Activated CD8-positive, alpha-beta memory T cell treated with anti-CD3 and anti-CD28 coated beads, Interleukin-2, amount 10 ng/mL, durations not matched to agents 7 days and 5 days (primary cell): ENCODE data around the gene AP4B1. TPM values are rescaled to one million over a fixed set of nuclear protein-coding genes. Genes with fewer than 3 reads are reported as not detected.
"Not testable (repeated sequence)": the region's sequence is repeated elsewhere in the genome, so short reads cannot be mapped to it uniquely, and the experiment has no call there.

Experiments
- ATAC-seq: fragments of 150-1000 bp; cut with Tn5 transposase; one replicate; pipeline ENCODE4 v1.10.0; 2021; ENCODE audit warnings: moderate library complexity
- CTCF ChIA-PET: fragments of 350-600 bp; sonication (Branson Sonifier 250); formaldehyde crosslinking; loops from one replicate; lab custom pipeline; 2021; ENCODE audit warnings: antibody characterized with exemption; lab: Charles Lee
- DNase-seq: peaks from one replicate; pipeline ENCODE4 v3.0.0-alpha.2; 2020
- H3K27ac Mint-ChIP-seq: one replicate; pipeline ENCODE4 v1.8.0; 2021; ENCODE audit warnings: mild to moderate bottlenecking, mixed read lengths
- H3K27me3 Mint-ChIP-seq: one replicate; pipeline ENCODE4 v1.8.0; 2021; ENCODE audit warnings: mixed read lengths
- H3K36me3 Mint-ChIP-seq: one replicate; pipeline ENCODE4 v1.8.0; 2021; ENCODE audit warnings: mild to moderate bottlenecking, mixed read lengths
- H3K4me1 Mint-ChIP-seq: one replicate; pipeline ENCODE4 v1.8.0; 2021; ENCODE audit warnings: mixed read lengths
- H3K4me3 Mint-ChIP-seq: one replicate; pipeline ENCODE4 v1.8.0; 2021; ENCODE audit warnings: mild to moderate bottlenecking, moderate library complexity, mixed read lengths
- H3K9me3 Mint-ChIP-seq: one replicate; pipeline ENCODE4 v1.8.0; 2022; ENCODE audit warnings: low read depth, mixed read lengths
- total RNA-seq, 2 experiments: library from RNA; stranded (reverse); gene quantifications; one replicate each; pipeline ENCODE4 v1.2.3, GENCODE V29; 2021

Gene AP4B1
- total RNA-seq, 2 experiments from 2014 or later = 57.3 to 61.8 TPM

DNA sequence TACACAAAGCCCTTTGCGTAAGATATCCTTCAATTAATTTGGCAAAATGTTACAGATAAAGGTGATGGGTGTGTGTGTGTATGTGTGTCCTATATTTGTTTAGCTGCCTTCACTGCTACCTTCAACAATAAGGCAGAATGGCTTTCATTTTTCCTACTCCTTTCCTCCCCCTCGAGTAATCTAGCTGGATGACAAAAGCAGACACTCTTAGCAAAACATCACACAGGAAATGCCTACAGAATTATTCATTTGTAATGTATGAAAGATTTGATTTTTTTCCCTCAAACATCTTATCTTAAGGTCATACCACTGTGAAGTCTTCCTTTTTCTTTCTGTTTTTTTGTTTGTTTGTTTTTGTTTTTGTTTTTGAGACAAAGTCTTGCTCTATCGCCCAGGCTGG, 43.7 kb downstream of the AP4B1 start:
- Mint-ChIP-seq H3K27ac (peak overlapping the region; percentile 43), H3K4me1 (peaks cover 55% of the 10 kb centered on the region), H3K4me3 (no peak overlapping the region), H3K27me3 (no peaks in the 10 kb centered on the region), H3K9me3 (no peaks in the 10 kb centered on the region), H3K36me3 (peaks cover 67% of the 10 kb centered on the region)
- no peak for DNase-seq
- CTCF ChIA-PET = interaction anchor here (1.0 to 3.2 kb wide), 6 partner anchors 9 to 68 kb away, joined by 3 to 24 read pairs (median 6); partner anchors contain the start of genes AP4B1 and HIPK1
- no peak for ATAC-seq

DNA sequence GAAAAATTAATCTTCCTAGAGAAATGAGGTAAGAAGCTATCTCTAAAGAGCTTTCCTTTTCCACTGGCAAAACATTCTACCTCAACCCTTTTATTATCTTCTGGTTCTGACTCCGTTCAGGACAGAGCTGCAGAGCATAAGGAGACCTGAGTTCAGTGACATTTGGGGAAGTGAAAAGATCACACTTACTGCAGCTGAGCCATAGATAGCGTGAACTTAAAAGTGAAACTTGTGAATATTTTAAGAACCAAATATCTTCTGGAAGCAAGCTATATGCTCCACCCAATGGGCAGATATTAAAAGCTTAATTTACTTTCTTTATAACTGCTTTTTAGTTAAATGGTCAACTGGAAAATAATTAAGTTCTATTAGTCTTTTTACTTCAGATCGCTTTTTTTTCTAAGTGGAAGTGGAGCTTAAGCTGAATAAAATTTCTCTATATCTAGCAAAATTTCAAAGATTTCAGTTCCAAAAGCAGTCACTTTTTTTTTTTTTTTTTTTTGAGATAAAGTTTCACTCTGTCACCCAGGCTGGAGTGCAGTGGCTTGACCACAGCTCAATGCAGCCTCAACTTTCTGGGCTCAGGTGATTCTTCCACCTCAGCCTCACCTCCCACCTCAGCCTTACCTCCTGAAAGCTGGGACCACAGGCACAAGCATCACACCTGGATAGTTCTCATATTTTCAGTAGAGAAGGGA, 45.0 kb downstream of the AP4B1 start:
- Mint-ChIP-seq H3K27ac (peak overlapping the region; percentile 79), H3K4me3 (no peak overlapping the region), H3K27me3 (no peaks in the 10 kb centered on the region), H3K36me3 (peaks cover 67% of the 10 kb centered on the region), H3K4me1 (peaks cover 56% of the 10 kb centered on the region), H3K9me3 (no peaks in the 10 kb centered on the region)
- CTCF ChIA-PET = interaction anchor here (1.0 to 3.2 kb wide), 11 partner anchors 9 to 87 kb away, joined by 3 to 24 read pairs (median 4); partner anchors contain the start of genes AP4B1 and HIPK1
- ATAC-seq = peak; percentile 67
- no peak for DNase-seq

DNA sequence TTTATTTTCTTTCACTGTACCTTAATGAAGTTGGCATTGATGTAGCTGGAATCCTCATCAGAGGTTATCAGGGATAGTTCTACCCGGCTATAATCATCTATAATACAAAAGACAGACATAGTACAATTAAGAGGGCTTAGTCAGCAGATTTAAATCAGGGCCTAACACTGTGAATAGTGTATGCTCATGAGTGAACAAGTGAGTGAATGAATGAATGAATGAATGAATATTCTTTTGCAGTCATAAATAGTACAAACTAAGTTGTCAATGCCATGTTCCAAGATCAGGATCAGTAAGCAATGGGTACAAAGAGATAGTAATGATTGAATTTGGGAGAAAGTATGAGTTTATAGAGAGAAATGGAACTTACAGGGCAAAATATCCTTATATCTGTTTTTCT, 45.6 kb downstream of the AP4B1 start:
- DNase-seq = no peak
- no peak for ATAC-seq
- Mint-ChIP-seq H3K36me3 (peaks cover 69% of the 10 kb centered on the region), H3K4me1 (peaks cover 57% of the 10 kb centered on the region), H3K27me3 (no peaks in the 10 kb centered on the region), H3K9me3 (no peaks in the 10 kb centered on the region), H3K4me3 (no peak overlapping the region), H3K27ac (peak overlapping the region; percentile 66)
- CTCF ChIA-PET = interaction anchor here (1.1 to 3.2 kb wide), 7 partner anchors 11 to 88 kb away, joined by 3 to 24 read pairs (median 4); partner anchors contain the start of genes AP4B1 and HIPK1

DNA sequence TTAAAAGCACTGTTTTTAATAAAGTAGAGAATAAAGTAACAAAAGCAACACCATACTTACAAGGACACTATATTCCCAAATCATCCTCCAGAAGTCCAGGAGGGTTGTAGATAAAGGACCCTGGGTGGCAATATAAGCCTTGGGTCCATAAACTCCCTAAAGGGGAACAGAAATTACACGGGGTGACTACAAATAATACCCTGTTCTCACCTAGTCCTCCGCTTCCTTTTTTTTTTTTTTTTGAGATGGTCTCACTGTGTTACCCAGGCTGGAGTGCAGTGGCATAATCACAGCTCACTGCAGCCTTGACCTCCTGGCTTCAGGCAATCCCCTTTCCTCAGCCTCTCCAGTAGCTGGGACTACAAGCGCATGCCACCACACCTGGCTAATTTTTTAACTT, 46.2 kb downstream of the AP4B1 start:
- no peaks in the 10 kb centered on the region for H3K27me3 Mint-ChIP-seq
- DNase-seq = no peak
- ATAC-seq = no peak
- CTCF ChIA-PET = interaction anchor here (1.4 to 3.2 kb wide), 4 partner anchors 11 to 71 kb away, joined by 3 to 24 read pairs (median 8); partner anchors contain the start of genes AP4B1 and HIPK1
- H3K27ac Mint-ChIP-seq = no peak overlapping the region
- H3K36me3 Mint-ChIP-seq = peaks cover 66% of the 10 kb centered on the region
- peaks cover 53% of the 10 kb centered on the region for H3K4me1 Mint-ChIP-seq
- no peak overlapping the region for H3K4me3 Mint-ChIP-seq
- no peaks in the 10 kb centered on the region for H3K9me3 Mint-ChIP-seq

DNA sequence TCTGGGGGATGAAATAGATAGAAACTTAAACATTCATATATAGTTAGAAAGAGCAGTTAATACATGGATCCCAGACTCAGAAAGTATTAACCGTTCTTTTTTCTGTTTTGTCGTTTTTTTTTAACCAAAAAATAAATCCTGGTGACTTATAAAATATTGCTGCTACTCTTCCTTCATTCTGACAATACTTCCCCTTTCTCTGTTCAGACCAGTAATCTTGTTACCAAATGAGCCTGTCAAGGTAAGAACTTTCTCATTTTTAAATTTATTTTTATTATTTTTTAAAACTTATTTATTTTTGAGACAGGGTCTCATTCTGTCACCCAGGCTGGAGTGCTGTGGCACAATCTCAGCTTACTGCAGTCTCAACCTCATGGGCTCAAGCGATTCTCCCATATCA, 46.8 kb downstream of the AP4B1 start:
- H3K27ac Mint-ChIP-seq = peak overlapping the region; percentile 43
- peaks cover 49% of the 10 kb centered on the region for H3K4me1 Mint-ChIP-seq
- peaks cover 66% of the 10 kb centered on the region for H3K36me3 Mint-ChIP-seq
- no peak overlapping the region for H3K4me3 Mint-ChIP-seq
- DNase-seq = no peak
- H3K9me3 Mint-ChIP-seq = no peaks in the 10 kb centered on the region
- no peak for ATAC-seq
- no peaks in the 10 kb centered on the region for H3K27me3 Mint-ChIP-seq
- CTCF ChIA-PET = no interaction called here

DNA sequence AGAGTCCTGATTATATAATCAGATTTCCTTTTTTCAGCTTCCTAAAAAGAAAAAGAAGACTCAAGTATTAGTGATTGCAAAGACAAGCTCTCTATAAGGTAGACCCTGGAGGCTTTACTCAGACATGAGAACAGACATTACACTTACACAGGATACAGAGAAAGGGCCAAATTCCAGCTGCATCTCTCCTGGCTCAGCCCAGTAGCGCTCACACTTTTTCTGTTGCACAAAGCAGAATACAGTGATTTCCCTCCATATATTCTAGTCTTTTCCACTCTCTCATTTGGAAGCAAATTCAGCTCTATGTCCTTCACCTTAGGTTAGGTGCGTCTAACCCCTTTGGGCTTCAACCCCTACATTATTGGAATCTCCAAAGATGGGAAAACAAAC, 48.2 kb downstream of the AP4B1 start:
- Mint-ChIP-seq H3K27ac (no peak overlapping the region), H3K4me3 (no peak overlapping the region), H3K4me1 (peaks cover 47% of the 10 kb centered on the region), H3K9me3 (no peaks in the 10 kb centered on the region), H3K36me3 (peaks cover 67% of the 10 kb centered on the region), H3K27me3 (no peaks in the 10 kb centered on the region)
- ATAC-seq (no peak), DNase-seq (no peak)
- CTCF ChIA-PET = interaction anchor here (1.0 to 1.1 kb wide), 2 partner anchors 14 to 73 kb away, joined by 3 to 4 read pairs; partner anchors contain the start of gene HIPK1

DNA sequence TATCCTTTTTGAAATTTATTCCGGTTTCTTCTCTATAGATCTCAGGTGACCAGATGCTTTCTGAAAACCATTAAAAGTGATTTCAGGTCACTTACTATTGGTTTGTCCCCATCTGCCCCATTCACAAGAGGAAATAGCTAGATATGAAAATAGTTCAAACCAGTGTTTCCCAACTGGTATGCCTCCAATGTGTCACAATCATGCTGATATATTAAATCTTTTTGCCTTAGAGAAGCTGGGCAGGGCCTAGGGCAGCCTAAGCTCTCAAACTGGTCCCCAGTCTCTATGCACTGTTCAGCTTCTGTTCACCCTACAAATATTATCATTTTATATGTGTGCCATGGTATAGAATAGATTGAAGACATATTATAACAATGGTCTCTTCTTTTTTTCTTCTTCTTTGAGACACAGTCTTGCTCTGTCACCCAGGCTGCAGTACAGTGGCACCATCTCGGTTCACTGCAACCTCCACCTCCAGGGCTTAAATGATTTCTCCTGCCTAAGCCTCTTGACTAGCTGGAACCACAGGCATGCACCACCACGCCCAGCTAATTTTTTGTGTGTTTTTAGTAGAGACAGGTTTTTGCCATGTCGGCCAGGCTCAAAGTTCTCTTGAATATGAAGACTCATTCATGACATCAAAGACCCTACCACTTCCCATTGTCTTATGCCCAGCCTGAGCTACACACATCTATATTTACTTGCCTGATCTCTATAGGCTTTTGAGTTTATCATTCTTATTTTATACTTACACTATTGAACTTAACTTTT, 48.8 kb downstream of the AP4B1 start:
- no peaks in the 10 kb centered on the region for H3K9me3 Mint-ChIP-seq
- H3K27me3 Mint-ChIP-seq = no peaks in the 10 kb centered on the region
- H3K36me3 Mint-ChIP-seq = peaks cover 68% of the 10 kb centered on the region
- ATAC-seq = no peak
- CTCF ChIA-PET = interaction anchor here (1.1 kb wide), 1 partner anchor 15 kb away, joined by 3 read pairs; no protein-coding TSS in a partner anchor
- H3K4me1 Mint-ChIP-seq = peaks cover 47% of the 10 kb centered on the region
- no peak for DNase-seq
- no peak overlapping the region for H3K4me3 Mint-ChIP-seq
- H3K27ac Mint-ChIP-seq = no peak overlapping the region

DNA sequence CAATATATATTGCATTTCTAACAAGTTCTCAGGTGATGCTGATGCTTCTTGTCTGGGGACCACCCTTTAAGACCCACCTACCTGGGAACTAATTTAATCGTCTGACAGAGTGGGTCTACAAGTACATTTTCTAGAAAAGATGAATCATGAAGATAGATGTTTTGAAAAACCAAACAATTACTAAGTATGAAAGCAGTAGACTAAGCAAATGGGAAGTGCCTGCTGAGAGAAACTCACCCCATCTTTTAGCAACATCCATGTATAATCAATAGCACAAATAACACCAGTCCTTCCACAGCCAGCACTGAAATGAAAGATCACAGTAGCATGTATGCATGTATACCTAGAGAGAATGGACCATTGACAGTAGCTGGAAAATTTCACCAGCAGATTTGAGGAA, 50.4 kb downstream of the AP4B1 start:
- peaks cover 44% of the 10 kb centered on the region for H3K4me1 Mint-ChIP-seq
- peaks cover 74% of the 10 kb centered on the region for H3K36me3 Mint-ChIP-seq
- H3K9me3 Mint-ChIP-seq = no peaks in the 10 kb centered on the region
- no peak overlapping the region for H3K4me3 Mint-ChIP-seq
- no peak for ATAC-seq
- no peak for DNase-seq
- CTCF ChIA-PET = interaction anchor here (1.3 to 1.4 kb wide), 2 partner anchors 18 to 20 kb away, joined by 3 to 6 read pairs; no protein-coding TSS in a partner anchor
- H3K27ac Mint-ChIP-seq = peak overlapping the region; percentile 2
- H3K27me3 Mint-ChIP-seq = no peaks in the 10 kb centered on the region

DNA sequence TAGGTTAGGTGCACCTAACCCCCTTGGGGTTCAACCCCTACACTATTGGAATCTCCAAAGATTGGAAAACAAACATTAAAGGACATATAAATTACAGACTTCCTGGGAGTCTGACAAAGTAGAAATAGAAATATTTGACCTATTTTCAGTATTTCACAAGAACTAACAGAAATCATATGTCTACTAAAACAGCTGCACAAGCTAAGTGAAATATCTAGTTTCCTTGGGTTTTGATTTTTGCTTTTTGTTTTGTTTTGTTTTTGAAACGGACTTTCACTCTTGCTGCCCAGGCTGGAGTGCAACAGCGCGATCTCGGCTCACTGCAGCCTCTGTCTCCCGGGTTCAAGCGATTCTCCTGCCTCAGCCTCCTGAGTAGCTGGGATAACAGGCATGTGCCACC, 51.9 kb downstream of the AP4B1 start:
- Mint-ChIP-seq H3K4me1 (peaks cover 40% of the 10 kb centered on the region), H3K36me3 (peaks cover 74% of the 10 kb centered on the region)
- not testable (repeated sequence) for H3K9me3 Mint-ChIP-seq, H3K27me3 Mint-ChIP-seq, ATAC-seq, H3K27ac Mint-ChIP-seq, DNase-seq, H3K4me3 Mint-ChIP-seq
- CTCF ChIA-PET = interaction anchor here (1.0 to 1.3 kb wide), 2 partner anchors 19 to 77 kb away, joined by 3 to 4 read pairs; partner anchors contain the start of gene HIPK1

DNA sequence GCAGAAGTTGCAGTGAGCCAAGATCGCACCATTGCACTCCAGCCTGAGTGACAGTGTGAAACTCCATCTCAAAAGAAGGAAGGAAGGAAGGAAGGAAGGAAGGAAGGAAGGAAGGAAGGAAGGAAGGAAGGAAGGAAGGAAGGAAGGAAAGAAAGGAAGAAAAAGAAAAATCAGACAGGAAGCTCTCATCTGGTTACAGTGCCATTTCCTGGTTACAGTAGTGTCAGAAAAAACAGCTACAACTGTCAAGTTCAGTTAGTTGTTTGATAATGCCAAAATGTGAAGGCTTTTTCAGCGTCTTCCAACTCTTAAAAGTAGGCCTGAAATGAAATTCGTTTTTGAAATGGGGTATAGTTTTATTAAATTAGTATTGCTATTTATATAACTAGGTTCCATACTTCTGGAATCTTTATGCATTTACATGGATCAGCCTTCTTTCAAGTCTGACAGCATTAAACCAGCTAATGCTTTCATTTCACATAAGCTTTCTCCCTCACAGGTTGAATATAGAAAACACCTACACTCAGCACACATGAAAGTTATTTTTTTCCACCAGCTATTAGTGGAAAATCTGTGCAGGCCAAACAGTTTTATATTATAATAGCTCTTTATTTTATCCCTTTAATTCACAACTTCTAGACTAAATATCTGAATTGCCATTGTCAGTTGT, 54.3 kb downstream of the AP4B1 start:
- Mint-ChIP-seq H3K27ac (peak overlapping the region; percentile 63), H3K27me3 (no peaks in the 10 kb centered on the region), H3K9me3 (no peaks in the 10 kb centered on the region), H3K4me3 (no peak overlapping the region), H3K4me1 (peaks cover 33% of the 10 kb centered on the region), H3K36me3 (peaks cover 75% of the 10 kb centered on the region)
- DNase-seq (no peak), ATAC-seq (no peak)
- CTCF ChIA-PET = interaction anchor here (0.8 to 1.5 kb wide), 4 partner anchors 9 to 19 kb away, joined by 3 to 6 read pairs (median 5); no protein-coding TSS in a partner anchor

DNA sequence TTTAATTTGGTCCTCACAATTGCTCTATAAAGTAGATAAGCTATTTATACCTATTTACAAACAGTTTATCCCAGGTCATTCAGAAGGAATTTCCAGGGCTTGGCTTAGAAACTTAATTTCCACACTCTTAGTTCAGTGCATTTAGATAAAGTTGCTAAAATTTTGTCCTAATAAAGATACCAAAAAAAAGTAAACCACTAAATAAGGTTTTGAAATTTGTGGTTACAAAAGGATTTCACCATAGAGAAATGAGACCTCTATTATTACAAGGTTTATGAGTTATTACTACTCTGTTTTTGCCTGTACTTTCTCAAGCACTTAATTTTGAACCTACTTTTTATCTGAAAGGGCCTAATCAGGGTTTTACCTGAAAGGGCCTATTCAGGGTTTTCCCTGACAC, 55.5 kb downstream of the AP4B1 start:
- Mint-ChIP-seq H3K4me3 (no peak overlapping the region), H3K27ac (no peak overlapping the region), H3K36me3 (peaks cover 67% of the 10 kb centered on the region), H3K9me3 (no peaks in the 10 kb centered on the region), H3K4me1 (peaks cover 24% of the 10 kb centered on the region), H3K27me3 (no peaks in the 10 kb centered on the region)
- DNase-seq = no peak
- ATAC-seq = no peak
- CTCF ChIA-PET = no interaction called here

DNA sequence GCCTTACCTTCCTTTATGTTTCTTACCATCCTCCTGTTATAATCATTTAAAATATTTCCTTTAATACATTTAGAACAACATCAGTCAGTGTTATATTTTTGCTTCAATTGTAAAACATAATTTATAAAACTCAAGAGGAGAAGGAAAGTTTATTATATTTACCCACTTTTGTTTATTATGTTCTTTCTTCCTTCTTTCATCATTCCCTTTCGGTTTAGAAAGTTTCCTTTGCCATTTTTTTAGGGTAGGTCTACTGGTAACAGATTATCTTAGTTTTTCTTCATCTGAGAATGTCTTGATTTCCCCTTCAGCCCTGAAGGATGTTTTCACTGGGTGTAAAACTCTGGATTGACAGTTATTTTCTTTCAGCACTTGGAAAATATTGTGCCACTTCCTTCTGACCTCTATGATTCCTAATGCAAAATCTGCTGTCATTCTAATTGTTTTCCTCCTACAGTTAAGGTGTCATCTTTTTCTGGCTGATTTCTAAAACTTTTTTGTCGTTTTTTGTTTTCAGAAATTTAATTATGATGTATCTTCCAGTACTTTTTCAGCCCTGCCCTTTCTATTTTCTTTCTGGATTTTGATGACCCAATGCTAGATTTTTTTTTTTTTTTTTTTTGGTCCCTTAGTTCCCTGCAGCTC, 58.1 kb downstream of the AP4B1 start:
- Mint-ChIP-seq H3K27me3 (no peaks in the 10 kb centered on the region), H3K36me3 (peaks cover 72% of the 10 kb centered on the region), H3K4me3 (no peak overlapping the region), H3K27ac (no peak overlapping the region), H3K9me3 (no peaks in the 10 kb centered on the region), H3K4me1 (peaks cover 16% of the 10 kb centered on the region)
- ATAC-seq (no peak), DNase-seq (no peak)
- CTCF ChIA-PET = no interaction called here
